ENCODE data around the gene ZC2HC1C.

GRCh38 chr14:75098682-75099081 is 29.2 kb downstream of the ZC2HC1C start:
- TF ChIP-seq, protein P1, sequence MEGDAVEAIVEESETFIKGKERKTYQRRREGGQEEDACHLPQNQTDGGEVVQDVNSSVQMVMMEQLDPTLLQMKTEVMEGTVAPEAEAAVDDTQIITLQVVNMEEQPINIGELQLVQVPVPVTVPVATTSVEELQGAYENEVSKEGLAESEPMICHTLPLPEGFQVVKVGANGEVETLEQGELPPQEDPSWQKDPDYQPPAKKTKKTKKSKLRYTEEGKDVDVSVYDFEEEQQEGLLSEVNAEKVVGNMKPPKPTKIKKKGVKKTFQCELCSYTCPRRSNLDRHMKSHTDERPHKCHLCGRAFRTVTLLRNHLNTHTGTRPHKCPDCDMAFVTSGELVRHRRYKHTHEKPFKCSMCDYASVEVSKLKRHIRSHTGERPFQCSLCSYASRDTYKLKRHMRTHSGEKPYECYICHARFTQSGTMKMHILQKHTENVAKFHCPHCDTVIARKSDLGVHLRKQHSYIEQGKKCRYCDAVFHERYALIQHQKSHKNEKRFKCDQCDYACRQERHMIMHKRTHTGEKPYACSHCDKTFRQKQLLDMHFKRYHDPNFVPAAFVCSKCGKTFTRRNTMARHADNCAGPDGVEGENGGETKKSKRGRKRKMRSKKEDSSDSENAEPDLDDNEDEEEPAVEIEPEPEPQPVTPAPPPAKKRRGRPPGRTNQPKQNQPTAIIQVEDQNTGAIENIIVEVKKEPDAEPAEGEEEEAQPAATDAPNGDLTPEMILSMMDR (conservative IDR thresholded peaks at IDR 0.05): no peak
- no peak for TF ChIP-seq EZH2 (IDR thresholded peaks at IDR 0.05; ENCODE audit: low read depth)

Measured in PC-9 (cell line).